ENCODE data around the gene MALAT1. TPM values are rescaled to one million over a fixed set of nuclear protein-coding genes. Genes with fewer than 3 reads are reported as not detected.

Gene MALAT1
- total RNA-seq, 4 donors from 2014 or later, result 2,194 to 20,520 (median 8,164) TPM

DNA sequence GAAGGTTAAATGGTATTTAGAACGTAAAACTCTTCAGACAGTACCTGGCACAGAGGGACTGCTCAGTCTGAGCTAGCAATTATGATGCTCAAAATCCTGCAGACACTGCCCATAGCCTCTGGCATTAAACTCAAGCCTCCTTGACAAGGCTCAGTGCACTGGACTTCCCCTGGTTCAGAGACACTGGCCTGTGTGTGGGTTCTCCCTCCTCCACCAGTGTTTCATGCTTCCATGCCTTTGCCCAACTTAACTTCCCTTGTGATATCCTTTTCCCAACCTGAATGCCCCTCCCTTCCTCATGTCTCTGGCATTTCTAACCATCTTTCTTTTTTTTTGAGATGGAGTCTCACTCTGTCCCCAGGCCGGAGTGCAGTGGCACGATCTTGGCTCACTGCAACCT is 50.3 kb downstream of the MALAT1 start:
- Histone ChIP-seq H3K4me1 (peaks cover 0 to 45% (median 7%) of the 10 kb centered on the region in 3 donors), H3K36me3 (peaks cover 0 to 98% of the 10 kb centered on the region in 2 donors), H3K9me3 (no peaks in the 10 kb centered on the region), H3K27ac (no peak overlapping the region), H3K27me3 (no peaks in the 10 kb centered on the region), H3K4me3 (no peak overlapping the region)
- TF ChIP-seq POLR2A (IDR thresholded peaks at IDR 0.05) (no peak), EP300 (IDR thresholded peaks at IDR 0.05) (no peak), POLR2AphosphoS5 (IDR thresholded peaks at IDR 0.05) (no peak)
- TF ChIP-seq, protein P1, sequence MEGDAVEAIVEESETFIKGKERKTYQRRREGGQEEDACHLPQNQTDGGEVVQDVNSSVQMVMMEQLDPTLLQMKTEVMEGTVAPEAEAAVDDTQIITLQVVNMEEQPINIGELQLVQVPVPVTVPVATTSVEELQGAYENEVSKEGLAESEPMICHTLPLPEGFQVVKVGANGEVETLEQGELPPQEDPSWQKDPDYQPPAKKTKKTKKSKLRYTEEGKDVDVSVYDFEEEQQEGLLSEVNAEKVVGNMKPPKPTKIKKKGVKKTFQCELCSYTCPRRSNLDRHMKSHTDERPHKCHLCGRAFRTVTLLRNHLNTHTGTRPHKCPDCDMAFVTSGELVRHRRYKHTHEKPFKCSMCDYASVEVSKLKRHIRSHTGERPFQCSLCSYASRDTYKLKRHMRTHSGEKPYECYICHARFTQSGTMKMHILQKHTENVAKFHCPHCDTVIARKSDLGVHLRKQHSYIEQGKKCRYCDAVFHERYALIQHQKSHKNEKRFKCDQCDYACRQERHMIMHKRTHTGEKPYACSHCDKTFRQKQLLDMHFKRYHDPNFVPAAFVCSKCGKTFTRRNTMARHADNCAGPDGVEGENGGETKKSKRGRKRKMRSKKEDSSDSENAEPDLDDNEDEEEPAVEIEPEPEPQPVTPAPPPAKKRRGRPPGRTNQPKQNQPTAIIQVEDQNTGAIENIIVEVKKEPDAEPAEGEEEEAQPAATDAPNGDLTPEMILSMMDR (IDR thresholded peaks at IDR 0.05), result no peak
- WGBS, 2 donors (ENCODE audit: low coverage in 1 of 2), result 85 to 100% methylated on average over 1 to 3 of the region's 3 CpGs
- no peak for ATAC-seq

DNA sequence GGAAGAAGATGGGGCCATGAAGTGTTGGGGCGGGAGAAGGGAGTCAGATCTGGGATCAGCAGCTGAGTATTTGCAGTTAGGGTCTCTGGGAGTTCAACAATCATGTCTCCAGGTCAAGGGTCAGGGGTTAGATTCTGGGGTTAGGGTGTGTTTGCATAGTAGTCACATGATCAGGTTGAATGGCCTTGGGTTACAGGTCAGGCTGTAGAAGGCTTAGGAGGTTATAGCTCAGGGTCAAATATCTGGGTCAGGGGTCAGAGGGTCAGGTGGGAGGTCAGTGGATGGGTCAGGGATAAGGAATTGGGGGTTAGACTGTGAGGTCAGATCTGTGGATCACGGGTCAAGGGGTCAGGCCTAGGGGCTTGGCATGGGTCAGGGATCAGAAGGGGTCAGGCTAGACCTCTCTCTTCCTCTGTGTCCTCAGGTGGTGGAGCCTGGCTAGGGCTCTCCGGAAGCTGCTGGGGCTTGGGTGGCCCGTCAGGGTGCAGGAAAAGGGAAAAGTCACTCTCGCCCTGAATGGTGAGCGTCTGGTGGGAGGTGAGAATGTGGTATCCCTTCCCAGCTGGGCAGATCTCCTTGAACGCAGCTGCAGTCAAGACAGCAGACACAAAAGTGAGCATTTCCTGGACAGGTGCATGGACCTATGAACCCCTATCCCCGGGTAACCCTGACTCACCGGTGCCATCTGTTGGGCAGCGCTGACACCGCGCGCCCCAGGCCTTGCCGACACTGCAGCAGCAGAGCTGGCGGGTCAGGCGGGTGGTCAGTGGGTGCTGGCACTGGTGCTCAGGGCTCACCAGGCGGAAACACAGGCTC is 52.9 kb downstream of the MALAT1 start:
- peaks cover 0 to 72% of the 10 kb centered on the region in 2 donors for H3K36me3 ChIP-seq
- 59 to 68% methylated on average over 3 to 10 of the region's 17 CpGs for WGBS, 2 donors (ENCODE audit: low coverage in 1 of 2)
- peak; percentile 19 for ATAC-seq
- peaks cover 0 to 64% (median 32%) of the 10 kb centered on the region in 3 donors for H3K4me1 ChIP-seq
- no peak for TF ChIP-seq EP300 (IDR thresholded peaks at IDR 0.05)
- TF ChIP-seq, protein P1 (IDR thresholded peaks at IDR 0.05), result peak in 2 of 4 experiments; percentile 37 to 48
- H3K9me3 ChIP-seq, result no peaks in the 10 kb centered on the region
- H3K4me3 ChIP-seq, result no peak overlapping the region
- no peaks in the 10 kb centered on the region for H3K27me3 ChIP-seq
- no peak overlapping the region for H3K27ac ChIP-seq

DNA sequence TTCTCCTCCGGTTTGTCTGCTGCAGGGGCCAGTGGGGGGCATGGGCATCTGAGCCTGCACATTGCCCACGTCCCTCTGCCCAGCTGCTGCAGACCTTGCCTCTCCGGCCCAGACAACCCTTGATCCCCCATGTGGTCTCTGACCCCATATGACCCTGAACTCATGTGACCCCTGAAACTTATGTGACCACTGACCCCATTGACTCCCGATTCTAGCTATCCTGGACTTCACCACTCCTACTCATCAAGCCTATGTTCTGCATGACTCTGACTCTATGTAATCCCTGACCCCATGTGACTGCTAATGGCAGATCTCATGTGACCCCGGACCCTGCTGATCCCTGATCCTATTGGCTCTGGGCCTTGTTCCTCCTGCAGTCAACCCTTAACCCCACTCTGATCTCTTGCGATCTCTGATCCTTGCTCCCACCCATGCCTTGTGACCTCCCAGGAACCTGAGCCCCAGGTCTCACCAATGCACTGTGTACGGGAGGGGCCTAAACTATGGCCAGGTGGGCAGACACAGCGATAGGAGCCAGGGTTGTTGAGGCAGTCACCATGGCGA is 53.6 kb downstream of the MALAT1 start:
- Histone ChIP-seq H3K27me3 (no peaks in the 10 kb centered on the region), H3K4me1 (peaks cover 0 to 64% (median 32%) of the 10 kb centered on the region in 3 donors), H3K27ac (no peak overlapping the region), H3K4me3 (no peak overlapping the region), H3K36me3 (peaks cover 0 to 65% of the 10 kb centered on the region in 2 donors), H3K9me3 (no peaks in the 10 kb centered on the region)
- ATAC-seq, result no peak
- TF ChIP-seq, protein P1 (IDR thresholded peaks at IDR 0.05), result no peak
- TF ChIP-seq POLR2A (IDR thresholded peaks at IDR 0.05), result no peak
- TF ChIP-seq POLR2AphosphoS5 (IDR thresholded peaks at IDR 0.05), result no peak
- TF ChIP-seq EP300 (IDR thresholded peaks at IDR 0.05), result no peak
- WGBS, 2 donors (ENCODE audit: low coverage in 1 of 2), result 33 to 83% methylated on average over 1 to 3 of the region's 9 CpGs

DNA sequence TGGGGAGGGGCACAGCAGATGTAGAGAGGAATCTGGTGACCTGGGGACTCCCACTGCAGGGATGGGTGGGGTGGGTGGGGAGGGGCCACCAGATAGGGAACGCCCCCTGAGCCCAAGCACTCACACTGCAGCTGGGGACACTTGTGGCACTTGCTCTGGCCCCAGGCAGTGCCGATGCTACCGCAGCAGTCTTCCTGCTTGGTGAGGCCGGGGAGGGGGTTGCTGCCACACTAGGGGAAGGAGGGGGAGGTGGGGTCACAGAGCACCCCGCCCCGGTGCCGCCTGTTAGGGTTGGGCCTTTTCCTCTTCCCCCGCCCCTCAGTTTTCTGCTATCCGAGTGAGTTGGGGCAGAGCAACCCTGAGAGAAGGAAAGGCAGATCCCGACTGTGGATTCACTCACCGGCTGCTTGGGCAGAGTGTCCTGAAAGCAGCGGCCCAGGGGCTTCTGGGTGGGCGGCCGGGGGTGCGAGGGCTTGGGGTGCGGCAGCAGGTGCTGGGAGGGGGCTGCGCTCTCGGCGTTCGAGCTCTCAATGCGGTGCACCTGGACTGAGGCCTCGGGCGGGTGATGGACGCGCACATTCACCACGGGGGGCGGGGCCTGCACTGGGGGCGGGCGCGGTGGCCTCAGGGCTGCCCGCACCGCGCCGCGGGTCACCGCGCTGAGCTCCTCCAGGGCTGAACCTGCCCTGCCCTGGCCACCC is 54.6 kb downstream of the MALAT1 start:
- WGBS, 2 donors (ENCODE audit: low coverage in 1 of 2), result no CpG with 5 or more reads among the region's 37 CpGs

More for the DNA sequence above, 54.6 kb downstream of the MALAT1 start:
- Histone ChIP-seq H3K9me3 (no peaks in the 10 kb centered on the region), H3K27me3 (no peaks in the 10 kb centered on the region), H3K4me1 (peaks cover 0 to 61% (median 33%) of the 10 kb centered on the region in 3 donors), H3K4me3 (no peak overlapping the region), H3K36me3 (peaks cover 0 to 55% of the 10 kb centered on the region in 2 donors), H3K27ac (peak overlapping the region in 2 of 4 donors; percentile 3 to 97)
- ATAC-seq, result no peak
- TF ChIP-seq EP300 (IDR thresholded peaks at IDR 0.05) (no peak), POLR2AphosphoS5 (IDR thresholded peaks at IDR 0.05) (no peak), POLR2A (IDR thresholded peaks at IDR 0.05) (no peak)
- TF ChIP-seq, protein P1 (IDR thresholded peaks at IDR 0.05), result no peak
